Measurements from ENCODE around the gene OR4N5. TPM values are rescaled to one million over a fixed set of nuclear protein-coding genes. Genes with fewer than 3 reads are reported as not detected.

Gene OR4N5
- total and polyA plus RNA-seq, 2 of the 8 experiments (the other 6 are each of a cell fraction or from before 2014, with no cell fraction given): not detected

Small RNA genes within 50 kb of the gene (small RNA-seq; reads per million reads assigned to genes)
- gene GTF2IP22 (ENCODE audit: insufficient read depth) (not detected), gene RNA5SP380 (ENCODE audit: insufficient read depth) (not detected)

Other genes starting within 250 kb of the OR4N5 start
- not detected in 2 replicates for gene OR4K5, start 218.2 kb upstream of the OR4N5 start, total RNA-seq (2021; fragmentation: NEBNext Ultra II Directional; extraction: Animal tissue kit (Norgen Biotek cat#: 25700))
- not detected in 2 replicates for gene OR4K5, start 218.2 kb upstream of the OR4N5 start, polyA plus RNA-seq (2011; rRNA removed)
- gene OR4K1, start 207.9 kb upstream of the OR4N5 start, total RNA-seq (2021; fragmentation: NEBNext Ultra II Directional; extraction: Animal tissue kit (Norgen Biotek cat#: 25700)): not detected in 2 replicates
- not detected in 2 replicates for gene OR4K1, start 207.9 kb upstream of the OR4N5 start, polyA plus RNA-seq (2011; rRNA removed)
- gene OR4K15, start 163.2 kb upstream of the OR4N5 start, total RNA-seq (2021; fragmentation: NEBNext Ultra II Directional; extraction: Animal tissue kit (Norgen Biotek cat#: 25700)): not detected in 2 replicates
- not detected in 2 replicates for gene OR4K15, start 163.2 kb upstream of the OR4N5 start, polyA plus RNA-seq (2011; rRNA removed)
- gene OR4Q2, start 136.7 kb upstream of the OR4N5 start, total RNA-seq (2021; fragmentation: NEBNext Ultra II Directional; extraction: Animal tissue kit (Norgen Biotek cat#: 25700)): not detected in 2 replicates
- gene OR4Q2, start 136.7 kb upstream of the OR4N5 start, polyA plus RNA-seq (2011; rRNA removed): not detected in 2 replicates
- not detected in 2 replicates for gene OR4K14, start 119.5 kb upstream of the OR4N5 start, total RNA-seq (2021; fragmentation: NEBNext Ultra II Directional; extraction: Animal tissue kit (Norgen Biotek cat#: 25700))
- gene OR4K14, start 119.5 kb upstream of the OR4N5 start, polyA plus RNA-seq (2011; rRNA removed): not detected in 2 replicates
- gene OR4K13, start 102.8 kb upstream of the OR4N5 start, total RNA-seq (2021; fragmentation: NEBNext Ultra II Directional; extraction: Animal tissue kit (Norgen Biotek cat#: 25700)): not detected in 2 replicates
- not detected in 2 replicates for gene OR4K13, start 102.8 kb upstream of the OR4N5 start, polyA plus RNA-seq (2011; rRNA removed)
- gene OR4L1, start 78.8 kb upstream of the OR4N5 start, total RNA-seq (2021; fragmentation: NEBNext Ultra II Directional; extraction: Animal tissue kit (Norgen Biotek cat#: 25700)): not detected in 2 replicates
- not detected in 2 replicates for gene OR4L1, start 78.8 kb upstream of the OR4N5 start, polyA plus RNA-seq (2011; rRNA removed)
- not detected in 2 replicates for gene OR4K17, start 28.1 kb upstream of the OR4N5 start, total RNA-seq (2021; fragmentation: NEBNext Ultra II Directional; extraction: Animal tissue kit (Norgen Biotek cat#: 25700))
- not detected in 2 replicates for gene OR4K17, start 28.1 kb upstream of the OR4N5 start, polyA plus RNA-seq (2011; rRNA removed)
- not detected in 2 replicates for gene OR11G2, start 52.1 kb downstream of the OR4N5 start, total RNA-seq (2021; fragmentation: NEBNext Ultra II Directional; extraction: Animal tissue kit (Norgen Biotek cat#: 25700))
- gene OR11G2, start 52.1 kb downstream of the OR4N5 start, polyA plus RNA-seq (2011; rRNA removed): not detected in 2 replicates
- gene OR11H6, start 84.9 kb downstream of the OR4N5 start, total RNA-seq (2021; fragmentation: NEBNext Ultra II Directional; extraction: Animal tissue kit (Norgen Biotek cat#: 25700)): not detected in 2 replicates
- gene OR11H6, start 84.9 kb downstream of the OR4N5 start, polyA plus RNA-seq (2011; rRNA removed): not detected in 2 replicates
- gene OR11H7, start 90.2 kb downstream of the OR4N5 start, total RNA-seq (2021; fragmentation: NEBNext Ultra II Directional; extraction: Animal tissue kit (Norgen Biotek cat#: 25700)): not detected in 2 replicates
- not detected in 2 replicates for gene OR11H7, start 90.2 kb downstream of the OR4N5 start, polyA plus RNA-seq (2011; rRNA removed)
- gene OR11H4, start 100.5 kb downstream of the OR4N5 start, total RNA-seq (2021; fragmentation: NEBNext Ultra II Directional; extraction: Animal tissue kit (Norgen Biotek cat#: 25700)): not detected in 2 replicates
- not detected in 2 replicates for gene OR11H4, start 100.5 kb downstream of the OR4N5 start, polyA plus RNA-seq (2011; rRNA removed)
- gene TTC5, start 167.1 kb downstream of the OR4N5 start, total RNA-seq (2021; fragmentation: NEBNext Ultra II Directional; extraction: Animal tissue kit (Norgen Biotek cat#: 25700)): 18.0 and 20.7 TPM in 2 replicates
- gene TTC5, start 167.1 kb downstream of the OR4N5 start, polyA plus RNA-seq (2011; rRNA removed): 6.4 and 9.1 TPM in 2 replicates
- 156 and 173 TPM in 2 replicates for gene CCNB1IP1, start 194.5 kb downstream of the OR4N5 start, total RNA-seq (2021; fragmentation: NEBNext Ultra II Directional; extraction: Animal tissue kit (Norgen Biotek cat#: 25700))
- 180 and 277 TPM in 2 replicates for gene CCNB1IP1, start 194.5 kb downstream of the OR4N5 start, polyA plus RNA-seq (2011; rRNA removed)
- gene PARP2, start 204.8 kb downstream of the OR4N5 start, total RNA-seq (2021; fragmentation: NEBNext Ultra II Directional; extraction: Animal tissue kit (Norgen Biotek cat#: 25700)): 41.7 and 42.9 TPM in 2 replicates
- 14.8 and 27.7 TPM in 2 replicates for gene PARP2, start 204.8 kb downstream of the OR4N5 start, polyA plus RNA-seq (2011; rRNA removed)